ENCODE measurements around the gene BCAP29. TPM values are rescaled to one million over a fixed set of nuclear protein-coding genes. Genes with fewer than 3 reads are reported as not detected.

BCAP29 gene
- total and polyA plus RNA-seq, 2 of the 8 experiments (the other 6 are each of a cell fraction or from before 2014, with no cell fraction given) = 6.8 to 18.1 TPM

- no peaks in the 10 kb centered on the region for H3K27me3 ChIP-seq (replicated peaks in 1 of 4; ENCODE audit: control insufficient read depth in 3 of 4, extremely low read depth in 1 of 4, insufficient read depth in 3 of 4, low read length in 3 of 4)
- H4K5ac ChIP-seq (ENCODE audit: insufficient read length, low read depth, low read length) = no peak overlapping the region
- no peaks in the 10 kb centered on the region for H3K79me1 ChIP-seq (ENCODE audit: low read depth, low read length)
- no peak for TF ChIP-seq JUN (IDR thresholded peaks at IDR 0.05; ENCODE audit: low read depth, low read length)
- no peak for TF ChIP-seq ATF3 (IDR thresholded peaks at IDR 0.05; ENCODE audit: insufficient read depth, low read depth, low read length)
- no peak overlapping the region; the same call in 1 of the 2 replicates for H2BK12ac ChIP-seq (ENCODE audit: low read depth, low read length)
- POLR2A ChIA-PET (ENCODE audit: partially characterized antibody) = interaction anchor here (0.6 to 2.4 kb wide), 3 partner anchors 13 to 164 kb away, joined by 3 to 21 read pairs (median 3); partner anchors contain the start of genes CBLL1, COG5 and DUS4L
- H3K4me3 ChIP-seq (ENCODE audit: extremely low read depth in 1 of 4, insufficient read depth in 2 of 4, low read depth in 3 of 4, low read length in 4 of 4) = peak overlapping the region; percentile 77 to 95 (median 84)
- no peaks in the 10 kb centered on the region for H3K79me2 ChIP-seq (ENCODE audit: control insufficient read depth in 1 of 2, insufficient read depth in 2 of 2, low read length in 2 of 2)
- H2BK120ac ChIP-seq (replicated peaks; ENCODE audit: low read depth, low read length) = no peak overlapping the region
- H3K4me2 ChIP-seq (ENCODE audit: insufficient read depth in 1 of 2, low read depth in 2 of 2, low read length in 2 of 2) = peak overlapping the region; percentile 78 to 81
- H3K23me2 ChIP-seq (ENCODE audit: low read depth, low read length) = peaks cover 4% of the 10 kb centered on the region
- peak overlapping the region; percentile 64 for H3K56ac ChIP-seq (replicated peaks; ENCODE audit: insufficient read length, low read depth, low read length)
- H2BK20ac ChIP-seq (ENCODE audit: low read length) = no peak overlapping the region
- no peak overlapping the region for H3K4ac ChIP-seq (replicated peaks; ENCODE audit: insufficient read length, low read depth, low read length)
- H3K14ac ChIP-seq (ENCODE audit: insufficient read length) = no peak overlapping the region
- CTCF ChIA-PET (ENCODE audit: partially characterized antibody) = interaction anchor here (0.6 to 1.7 kb wide), 6 partner anchors 11 to 147 kb away, joined by 3 to 7 read pairs (median 6); partner anchors contain the start of gene SLC26A4
- peaks cover 0 to 26% (median 3%) of the 10 kb centered on the region in 4 experiments; a peak in 2 of 8 replicates for H3K36me3 ChIP-seq (ENCODE audit: control insufficient read depth in 2 of 4, insufficient read depth in 4 of 4, low read length in 3 of 4)
- H3K4me1 ChIP-seq (replicated peaks in 1 of 4; ENCODE audit: control insufficient read depth in 3 of 4, insufficient read depth in 4 of 4, low read length in 3 of 4) = no peaks in the 10 kb centered on the region
- H3K27ac ChIP-seq (ENCODE audit: low read depth, low read length) = peak overlapping the region; percentile 44; the same call in 1 of the 2 replicates
- WGBS, 2 experiments (ENCODE audit: extremely low coverage in 1 of 2, insufficient coverage in 1 of 2, insufficient read length in 1 of 2, insufficient replicate concordance in 2 of 2, low coverage in 1 of 2, low lambda C conversion rate in 2 of 2, missing lambda C conversion rate in 1 of 2) = 7% methylated on average over 9 of the region's 9 CpGs; no CpG with 5 or more reads in 1 of the 2 experiments
- no peak overlapping the region for H4K91ac ChIP-seq (replicated peaks; ENCODE audit: insufficient read length, low read length)
- DNase-seq (ENCODE audit: low read depth in 1 of 2, low spot score in 2 of 2) = no peak
- H3K9ac ChIP-seq (replicated peaks in 1 of 4; ENCODE audit: extremely low read depth in 1 of 4, low read depth in 3 of 4, low read length in 3 of 4) = peak overlapping the region in 3 of 4 experiments; percentile 70 to 86 (median 75); a peak in 6 of 7 replicates
- H4K20me1 ChIP-seq (replicated peaks in 1 of 2; ENCODE audit: control insufficient read depth in 1 of 2, insufficient read depth in 2 of 2, low read length in 2 of 2) = no peaks in the 10 kb centered on the region
- no peak overlapping the region for H3K23ac ChIP-seq (ENCODE audit: insufficient read length)
- no peak overlapping the region for H2BK15ac ChIP-seq (ENCODE audit: low read length)
- peak overlapping the region; percentile 96 for H2AFZ ChIP-seq (ENCODE audit: low read length)
- FAIRE-seq = no peak
- H2AK5ac ChIP-seq (ENCODE audit: low read depth, low read length) = no peak overlapping the region
- H3K18ac ChIP-seq (ENCODE audit: extremely low read depth, low read length) = no peak overlapping the region
- no peak overlapping the region for H2BK5ac ChIP-seq (ENCODE audit: low read depth, low read length)
- no peaks in the 10 kb centered on the region for H3K9me3 ChIP-seq (ENCODE audit: insufficient read depth in 2 of 2, low read depth in 1 of 2, low read length in 1 of 2)
- H4K8ac ChIP-seq (ENCODE audit: extremely low read depth, insufficient read depth, low read length) = peak overlapping the region; percentile 81
These were observed 527 bp upstream of the BCAP29 start for GRCh38 chr7:107579554-107579884.

Data from H1 (cell line).